ENCODE data around the gene TMEM121B.

Gene TMEM121B

GRCh38 chr22:17095538-17095937 lies 25.6 kb downstream of the TMEM121B start:
- no peaks in the 10 kb centered on the region for H3K9me3 ChIP-seq (ENCODE audit: low read length)
- H3K4me3 ChIP-seq (ENCODE audit: low read depth, low read length, poor library complexity, severe bottlenecking) = no peak overlapping the region
- no peaks in the 10 kb centered on the region for H3K27me3 ChIP-seq (ENCODE audit: insufficient read depth, low read length)
- H3K4me1 ChIP-seq (ENCODE audit: insufficient read depth, low read length, severe bottlenecking) = peaks cover 12% of the 10 kb centered on the region
- H3K9ac ChIP-seq (ENCODE audit: low read length) = no peak overlapping the region
- 0 out of 2 replicates have a peak, but pooled peaks cover 6% of the 10 kb centered on the region for H3K36me3 ChIP-seq (ENCODE audit: insufficient read depth, low read length)
- no peak overlapping the region for H3K4me2 ChIP-seq (ENCODE audit: low read length)
- H3K79me2 ChIP-seq (ENCODE audit: insufficient read depth, low read length) = no peaks in the 10 kb centered on the region
- H3K27ac ChIP-seq (ENCODE audit: low read depth, low read length, poor library complexity, severe bottlenecking) = no peak overlapping the region
- H3F3A ChIP-seq (ENCODE audit: insufficient read depth, low read length) = no peaks in the 10 kb centered on the region
- H2AFZ ChIP-seq (ENCODE audit: low read length) = no peak overlapping the region
- H3K9me2 ChIP-seq (ENCODE audit: low read depth, low read length) = no peaks in the 10 kb centered on the region
- TF ChIP-seq EZH2 (IDR thresholded peaks at IDR 0.05; ENCODE audit: borderline replicate concordance, low read length) (no peak), CTCF (IDR thresholded peaks at IDR 0.05; ENCODE audit: low read length) (peak; percentile 53)
- H4K20me1 ChIP-seq (ENCODE audit: insufficient read depth, low read length) = 0 out of 2 replicates have a peak, but pooled peaks cover 2% of the 10 kb centered on the region

GRCh38 chr22:17093081-17093480 lies 28.1 kb downstream of the TMEM121B start:
- no peaks in the 10 kb centered on the region for H3K27me3 ChIP-seq (ENCODE audit: insufficient read depth, low read length)
- no peak overlapping the region for H2AFZ ChIP-seq (ENCODE audit: low read length)
- H3K36me3 ChIP-seq (ENCODE audit: insufficient read depth, low read length) = no peaks in the 10 kb centered on the region; the same call in 1 of the 2 replicates
- no peaks in the 10 kb centered on the region for H3K9me2 ChIP-seq (ENCODE audit: low read depth, low read length)
- H3K9me3 ChIP-seq (ENCODE audit: low read length) = no peaks in the 10 kb centered on the region
- H4K20me1 ChIP-seq (ENCODE audit: insufficient read depth, low read length) = 0 out of 2 replicates have a peak, but pooled peaks cover 2% of the 10 kb centered on the region
- no peaks in the 10 kb centered on the region for H3F3A ChIP-seq (ENCODE audit: insufficient read depth, low read length)
- no peaks in the 10 kb centered on the region for H3K79me2 ChIP-seq (ENCODE audit: insufficient read depth, low read length)
- H3K9ac ChIP-seq (ENCODE audit: low read length) = no peak overlapping the region
- H3K4me2 ChIP-seq (ENCODE audit: low read length) = no peak overlapping the region
- no peak overlapping the region for H3K4me3 ChIP-seq (ENCODE audit: low read depth, low read length, poor library complexity, severe bottlenecking)
- H3K4me1 ChIP-seq (ENCODE audit: insufficient read depth, low read length, severe bottlenecking) = peaks cover 11% of the 10 kb centered on the region
- TF ChIP-seq EZH2 (IDR thresholded peaks at IDR 0.05; ENCODE audit: borderline replicate concordance, low read length) = no peak
- TF ChIP-seq CTCF (IDR thresholded peaks at IDR 0.05; ENCODE audit: low read length) = no peak
- no peak overlapping the region for H3K27ac ChIP-seq (ENCODE audit: low read depth, low read length, poor library complexity, severe bottlenecking)

- Histone ChIP-seq H3K4me2 (ENCODE audit: low read length) (no peak overlapping the region), H2AFZ (ENCODE audit: low read length) (no peak overlapping the region), H3K9ac (ENCODE audit: low read length) (no peak overlapping the region), H3K9me2 (ENCODE audit: low read depth, low read length) (no peaks in the 10 kb centered on the region), H4K20me1 (ENCODE audit: insufficient read depth, low read length) (0 out of 2 replicates have a peak, but pooled peaks cover 2% of the 10 kb centered on the region), H3K79me2 (ENCODE audit: insufficient read depth, low read length) (no peaks in the 10 kb centered on the region), H3K27ac (ENCODE audit: low read depth, low read length, poor library complexity, severe bottlenecking) (no peak overlapping the region), H3K9me3 (ENCODE audit: low read length) (no peaks in the 10 kb centered on the region), H3K4me3 (ENCODE audit: low read depth, low read length, poor library complexity, severe bottlenecking) (no peak overlapping the region), H3K36me3 (ENCODE audit: insufficient read depth, low read length) (no peaks in the 10 kb centered on the region; the same call in 1 of the 2 replicates), H3F3A (ENCODE audit: insufficient read depth, low read length) (no peaks in the 10 kb centered on the region), H3K4me1 (ENCODE audit: insufficient read depth, low read length, severe bottlenecking) (peaks cover 18% of the 10 kb centered on the region), H3K27me3 (ENCODE audit: insufficient read depth, low read length) (no peaks in the 10 kb centered on the region)
- TF ChIP-seq CTCF (IDR thresholded peaks at IDR 0.05; ENCODE audit: low read length) (no peak), EZH2 (IDR thresholded peaks at IDR 0.05; ENCODE audit: borderline replicate concordance, low read length) (no peak)
Observed at GRCh38 chr22:17091851-17092250, 29.3 kb downstream of the TMEM121B start.
